Measurements from ENCODE around the gene ESR2. TPM values are rescaled to one million over a fixed set of nuclear protein-coding genes. Genes with fewer than 3 reads are reported as not detected.

Gene ESR2
- polyA plus RNA-seq, 1 of the 3 experiments (the other 2 are of a cell fraction): 0.03 TPM

DNA sequence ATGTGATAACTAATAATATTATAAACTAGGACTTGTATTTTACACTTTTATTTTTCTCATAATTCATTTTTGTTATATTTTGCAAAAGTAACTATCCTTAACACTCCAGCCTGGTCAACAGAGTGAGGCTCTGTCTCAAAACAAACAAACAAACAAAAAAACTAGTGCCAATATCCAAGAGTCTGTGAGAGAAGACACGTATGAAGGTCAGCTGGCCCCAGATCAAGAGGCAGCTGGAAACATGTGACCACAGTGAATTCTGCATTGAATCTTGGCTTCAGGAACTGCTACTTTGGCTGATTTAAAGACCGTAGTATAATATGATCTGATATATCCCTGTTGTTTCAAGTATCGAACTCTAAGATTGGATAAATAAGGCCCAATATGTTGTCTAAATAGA is 47.0 kb downstream of the ESR2 start (continued):
- TF ChIP-seq, protein P1, sequence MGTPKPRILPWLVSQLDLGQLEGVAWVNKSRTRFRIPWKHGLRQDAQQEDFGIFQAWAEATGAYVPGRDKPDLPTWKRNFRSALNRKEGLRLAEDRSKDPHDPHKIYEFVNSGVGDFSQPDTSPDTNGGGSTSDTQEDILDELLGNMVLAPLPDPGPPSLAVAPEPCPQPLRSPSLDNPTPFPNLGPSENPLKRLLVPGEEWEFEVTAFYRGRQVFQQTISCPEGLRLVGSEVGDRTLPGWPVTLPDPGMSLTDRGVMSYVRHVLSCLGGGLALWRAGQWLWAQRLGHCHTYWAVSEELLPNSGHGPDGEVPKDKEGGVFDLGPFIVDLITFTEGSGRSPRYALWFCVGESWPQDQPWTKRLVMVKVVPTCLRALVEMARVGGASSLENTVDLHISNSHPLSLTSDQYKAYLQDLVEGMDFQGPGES (IDR thresholded peaks at IDR 0.05; ENCODE audit: low read depth, low read length): no peak
- TF ChIP-seq, protein P2, sequence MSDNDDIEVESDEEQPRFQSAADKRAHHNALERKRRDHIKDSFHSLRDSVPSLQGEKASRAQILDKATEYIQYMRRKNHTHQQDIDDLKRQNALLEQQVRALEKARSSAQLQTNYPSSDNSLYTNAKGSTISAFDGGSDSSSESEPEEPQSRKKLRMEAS (IDR thresholded peaks at IDR 0.05; ENCODE audit: low read depth): no peak
- TF ChIP-seq JUND (IDR thresholded peaks at IDR 0.05) (no peak), POLR2AphosphoS5 (IDR thresholded peaks at IDR 0.05; ENCODE audit: low read depth, low read length) (no peak)

DNA sequence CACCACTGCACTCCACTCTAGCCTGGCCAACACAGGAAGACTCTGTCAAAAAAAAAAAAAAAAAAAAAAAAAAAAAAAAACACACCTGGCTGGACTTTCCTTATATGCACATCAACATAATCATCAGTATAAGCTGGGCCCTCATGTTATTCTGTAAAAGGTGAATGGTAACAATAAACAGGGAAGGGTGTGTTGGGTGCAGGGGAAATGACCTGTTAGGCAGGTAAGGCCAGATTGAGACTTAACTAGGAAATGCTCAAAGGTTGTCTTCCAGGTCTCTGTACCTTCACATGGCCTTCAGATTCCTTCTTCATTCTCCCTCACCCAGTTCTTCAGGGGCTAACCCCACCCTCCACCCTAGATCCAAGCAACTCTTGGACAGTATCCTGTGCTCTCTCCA is 47.5 kb downstream of the ESR2 start:
- POLR2A ChIA-PET: no interaction called here
- TF ChIP-seq SIN3A (IDR thresholded peaks at IDR 0.05; ENCODE audit: borderline replicate concordance, low read depth, low read length): no peak
- TF ChIP-seq, protein P3, sequence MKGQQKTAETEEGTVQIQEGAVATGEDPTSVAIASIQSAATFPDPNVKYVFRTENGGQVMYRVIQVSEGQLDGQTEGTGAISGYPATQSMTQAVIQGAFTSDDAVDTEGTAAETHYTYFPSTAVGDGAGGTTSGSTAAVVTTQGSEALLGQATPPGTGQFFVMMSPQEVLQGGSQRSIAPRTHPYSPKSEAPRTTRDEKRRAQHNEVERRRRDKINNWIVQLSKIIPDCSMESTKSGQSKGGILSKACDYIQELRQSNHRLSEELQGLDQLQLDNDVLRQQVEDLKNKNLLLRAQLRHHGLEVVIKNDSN (IDR thresholded peaks at IDR 0.05; ENCODE audit: borderline replicate concordance, low read depth): no peak
- TF ChIP-seq RFX5 (IDR thresholded peaks at IDR 0.05; ENCODE audit: low read length): no peak
- TF ChIP-seq YY1 (IDR thresholded peaks at IDR 0.05; ENCODE audit: low read depth): no peak
- TF ChIP-seq SMC3 (IDR thresholded peaks at IDR 0.05; ENCODE audit: low read depth, low read length): no peak
- TF ChIP-seq, protein P2 (IDR thresholded peaks at IDR 0.05; ENCODE audit: low read depth): no peak
- TF ChIP-seq NRF1 (IDR thresholded peaks at IDR 0.05; ENCODE audit: low read depth, low read length): no peak
- TF ChIP-seq RAD21 (IDR thresholded peaks at IDR 0.05; ENCODE audit: low read length): no peak
- no peak for TF ChIP-seq MXI1 (IDR thresholded peaks at IDR 0.05; ENCODE audit: low read depth, low read length)
- no peak for TF ChIP-seq TAF1 (IDR thresholded peaks at IDR 0.05; ENCODE audit: borderline replicate concordance, low read depth, low read length)
- CTCF ChIA-PET: interaction anchor here (2.8 kb wide), 1 partner anchor 57 kb away, joined by 7 read pairs; no protein-coding TSS in a partner anchor

DNA sequence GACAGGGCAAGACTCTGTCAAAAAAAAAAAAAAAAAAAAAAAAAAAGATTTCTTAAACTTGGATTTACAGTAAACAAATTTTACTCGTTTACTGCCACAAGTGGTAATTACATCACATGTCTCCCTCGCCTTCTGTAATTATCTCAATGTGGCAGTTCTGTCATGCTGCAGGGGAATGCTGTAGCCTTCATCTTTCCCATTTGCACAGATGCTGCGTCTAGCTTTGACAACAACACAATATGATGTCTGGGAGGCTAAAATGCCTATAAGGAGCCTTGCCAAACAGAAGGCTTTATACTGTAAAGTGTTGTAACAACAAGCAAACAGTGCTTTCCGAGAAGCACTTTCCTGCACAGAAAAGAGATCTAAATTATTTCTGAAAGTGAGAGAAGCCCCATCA is 48.7 kb downstream of the ESR2 start:
- H3K27me3 ChIP-seq (ENCODE audit: insufficient read depth): no peaks in the 10 kb centered on the region
- TF ChIP-seq TCF12 (IDR thresholded peaks at IDR 0.05) (no peak), RAD21 (IDR thresholded peaks at IDR 0.05; ENCODE audit: low read length) (no peak), SMC3 (IDR thresholded peaks at IDR 0.05; ENCODE audit: low read depth, low read length) (no peak), GABPA (IDR thresholded peaks at IDR 0.05; ENCODE audit: low read depth) (no peak), SIN3A (IDR thresholded peaks at IDR 0.05; ENCODE audit: borderline replicate concordance, low read depth, low read length) (no peak), POLR2AphosphoS5 (IDR thresholded peaks at IDR 0.05; ENCODE audit: low read depth, low read length) (no peak), FOXJ3 (CRISPR knock-in tag; IDR thresholded peaks at IDR 0.05) (no peak), RXRA (IDR thresholded peaks at IDR 0.05; ENCODE audit: borderline replicate concordance, low read depth) (no peak), RCOR1 (IDR thresholded peaks at IDR 0.05; ENCODE audit: low read length) (no peak)
- TF ChIP-seq, protein P4, sequence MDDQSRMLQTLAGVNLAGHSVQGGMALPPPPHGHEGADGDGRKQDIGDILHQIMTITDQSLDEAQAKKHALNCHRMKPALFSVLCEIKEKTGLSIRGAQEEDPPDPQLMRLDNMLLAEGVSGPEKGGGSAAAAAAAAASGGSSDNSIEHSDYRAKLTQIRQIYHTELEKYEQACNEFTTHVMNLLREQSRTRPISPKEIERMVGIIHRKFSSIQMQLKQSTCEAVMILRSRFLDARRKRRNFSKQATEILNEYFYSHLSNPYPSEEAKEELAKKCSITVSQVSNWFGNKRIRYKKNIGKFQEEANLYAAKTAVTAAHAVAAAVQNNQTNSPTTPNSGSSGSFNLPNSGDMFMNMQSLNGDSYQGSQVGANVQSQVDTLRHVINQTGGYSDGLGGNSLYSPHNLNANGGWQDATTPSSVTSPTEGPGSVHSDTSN (IDR thresholded peaks at IDR 0.05): no peak
- TF ChIP-seq, protein P5, sequence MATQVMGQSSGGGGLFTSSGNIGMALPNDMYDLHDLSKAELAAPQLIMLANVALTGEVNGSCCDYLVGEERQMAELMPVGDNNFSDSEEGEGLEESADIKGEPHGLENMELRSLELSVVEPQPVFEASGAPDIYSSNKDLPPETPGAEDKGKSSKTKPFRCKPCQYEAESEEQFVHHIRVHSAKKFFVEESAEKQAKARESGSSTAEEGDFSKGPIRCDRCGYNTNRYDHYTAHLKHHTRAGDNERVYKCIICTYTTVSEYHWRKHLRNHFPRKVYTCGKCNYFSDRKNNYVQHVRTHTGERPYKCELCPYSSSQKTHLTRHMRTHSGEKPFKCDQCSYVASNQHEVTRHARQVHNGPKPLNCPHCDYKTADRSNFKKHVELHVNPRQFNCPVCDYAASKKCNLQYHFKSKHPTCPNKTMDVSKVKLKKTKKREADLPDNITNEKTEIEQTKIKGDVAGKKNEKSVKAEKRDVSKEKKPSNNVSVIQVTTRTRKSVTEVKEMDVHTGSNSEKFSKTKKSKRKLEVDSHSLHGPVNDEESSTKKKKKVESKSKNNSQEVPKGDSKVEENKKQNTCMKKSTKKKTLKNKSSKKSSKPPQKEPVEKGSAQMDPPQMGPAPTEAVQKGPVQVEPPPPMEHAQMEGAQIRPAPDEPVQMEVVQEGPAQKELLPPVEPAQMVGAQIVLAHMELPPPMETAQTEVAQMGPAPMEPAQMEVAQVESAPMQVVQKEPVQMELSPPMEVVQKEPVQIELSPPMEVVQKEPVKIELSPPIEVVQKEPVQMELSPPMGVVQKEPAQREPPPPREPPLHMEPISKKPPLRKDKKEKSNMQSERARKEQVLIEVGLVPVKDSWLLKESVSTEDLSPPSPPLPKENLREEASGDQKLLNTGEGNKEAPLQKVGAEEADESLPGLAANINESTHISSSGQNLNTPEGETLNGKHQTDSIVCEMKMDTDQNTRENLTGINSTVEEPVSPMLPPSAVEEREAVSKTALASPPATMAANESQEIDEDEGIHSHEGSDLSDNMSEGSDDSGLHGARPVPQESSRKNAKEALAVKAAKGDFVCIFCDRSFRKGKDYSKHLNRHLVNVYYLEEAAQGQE (IDR thresholded peaks at IDR 0.05; ENCODE audit: low read depth, low read length): no peak

More for the DNA sequence above, 47.5 kb downstream of the ESR2 start:
- no peaks in the 10 kb centered on the region for H3F3A ChIP-seq (replicated peaks; ENCODE audit: insufficient read depth)
- DNase-seq: no peak
- no peak overlapping the region for H3K4me3 ChIP-seq (ENCODE audit: low read depth in 2 of 2, low read length in 1 of 2)
- H3K36me3 ChIP-seq (replicated peaks in 1 of 2; ENCODE audit: control insufficient read depth in 1 of 2, insufficient read depth in 2 of 2, low read length in 1 of 2): no peaks in the 10 kb centered on the region
- no peaks in the 10 kb centered on the region for H3K9me3 ChIP-seq
- no peak overlapping the region for H3K4me2 ChIP-seq
- H3K9ac ChIP-seq: no peak overlapping the region
- H3K79me2 ChIP-seq (ENCODE audit: insufficient read depth): no peaks in the 10 kb centered on the region
- no peak overlapping the region for H2AFZ ChIP-seq (ENCODE audit: low read depth)
- no peaks in the 10 kb centered on the region for H3K9me2 ChIP-seq
- H3K27ac ChIP-seq (ENCODE audit: low read depth in 2 of 2, low read length in 1 of 2): no peak overlapping the region
- no peaks in the 10 kb centered on the region for H3K4me1 ChIP-seq (ENCODE audit: control insufficient read depth in 1 of 2, insufficient read depth in 2 of 2, low read depth in 1 of 2, low read length in 1 of 2)
- H4K20me1 ChIP-seq (ENCODE audit: insufficient read depth): no peaks in the 10 kb centered on the region
- H3K27me3 ChIP-seq (ENCODE audit: insufficient read depth): no peaks in the 10 kb centered on the region

More for the DNA sequence above, 48.7 kb downstream of the ESR2 start:
- Histone ChIP-seq H3K79me2 (ENCODE audit: insufficient read depth) (no peaks in the 10 kb centered on the region), H3K9ac (no peak overlapping the region), H3K4me3 (ENCODE audit: low read depth in 2 of 2, low read length in 1 of 2) (no peak overlapping the region), H4K20me1 (ENCODE audit: insufficient read depth) (no peaks in the 10 kb centered on the region), H3K27ac (ENCODE audit: low read depth in 2 of 2, low read length in 1 of 2) (no peak overlapping the region), H3F3A (replicated peaks; ENCODE audit: insufficient read depth) (no peaks in the 10 kb centered on the region), H3K36me3 (replicated peaks in 1 of 2; ENCODE audit: control insufficient read depth in 1 of 2, insufficient read depth in 2 of 2, low read length in 1 of 2) (no peaks in the 10 kb centered on the region), H3K9me3 (no peaks in the 10 kb centered on the region), H2AFZ (ENCODE audit: low read depth) (0 out of 2 replicates have a peak overlapping the region, but pooled peaks have one; percentile 6), H3K9me2 (no peaks in the 10 kb centered on the region), H3K4me1 (ENCODE audit: control insufficient read depth in 1 of 2, insufficient read depth in 2 of 2, low read depth in 1 of 2, low read length in 1 of 2) (no peaks in the 10 kb centered on the region), H3K4me2 (no peak overlapping the region)
- 84% methylated on average over 4 of the region's 4 CpGs for WGBS (ENCODE audit: low lambda C conversion rate)
- CTCF ChIA-PET: no interaction called here
- no peak for DNase-seq
- POLR2A ChIA-PET: no interaction called here

All from SK-N-SH (cell line).